ENCODE measurements around the gene VPS13C.

- TF ChIP-seq RAD21 (IDR thresholded peaks at IDR 0.05; ENCODE audit: low read depth) = no peak
- no peak for TF ChIP-seq EZH2 (IDR thresholded peaks at IDR 0.05)
- no peak for TF ChIP-seq REST (IDR thresholded peaks at IDR 0.05; ENCODE audit: low read depth)
- TF ChIP-seq CTCF (IDR thresholded peaks at IDR 0.05 in 2 of 3, conservative IDR thresholded peaks at IDR 0.05 in 1 of 3; ENCODE audit: borderline replicate concordance in 1 of 3, insufficient read depth in 1 of 3, low read depth in 2 of 3, low read length in 2 of 3) = 0 out of 6 replicates have a peak, but pooled peaks of 1 of the 3 experiments have one; percentile 12
- no peak for TF ChIP-seq YY1 (IDR thresholded peaks at IDR 0.05; ENCODE audit: extremely low read depth, insufficient replicate concordance, low read depth, low read length)
- TF ChIP-seq MAX (IDR thresholded peaks at IDR 0.05) = no peak
- TF ChIP-seq POLR2A (IDR thresholded peaks at IDR 0.05; ENCODE audit: borderline replicate concordance, extremely low read depth, insufficient read depth, insufficient read length) = no peak
- no peak for TF ChIP-seq ELF1 (IDR thresholded peaks at IDR 0.05; ENCODE audit: borderline replicate concordance, low read depth)
Observed at GRCh38 chr15:62059108-62059815, 985 bp downstream of the VPS13C start.
